Measurements from ENCODE around the gene ITPR1. TPM values are rescaled to one million over a fixed set of nuclear protein-coding genes. Genes with fewer than 3 reads are reported as not detected.

Gene ITPR1
- total and polyA plus RNA-seq, 2 experiments from 2014 or later: 17.6 to 28.8 TPM

- H3K9me3 ChIP-seq (ENCODE audit: low read depth): no peaks in the 10 kb centered on the region
- no peaks in the 10 kb centered on the region for H3K27me3 ChIP-seq
- TF ChIP-seq CTCF (IDR thresholded peaks at IDR 0.05; ENCODE audit: low read depth, low read length): no peak
- peaks cover 37% of the 10 kb centered on the region for H3K4me1 ChIP-seq (ENCODE audit: low read depth)
- H3K36me3 ChIP-seq: no peaks in the 10 kb centered on the region
- peak; percentile 51 to 82 for DNase-seq (ENCODE audit: low read depth in 1 of 2, low spot score in 1 of 2)
- H3K27ac ChIP-seq: peak overlapping the region; percentile 31
- no peak overlapping the region for H3K4me3 ChIP-seq
Measured at GRCh38 chr3:4512895-4513616, 19.9 kb downstream of the ITPR1 start.

GRCh38 chr3:4514321-4514720 lies 21.2 kb downstream of the ITPR1 start:
- Histone ChIP-seq H3K27ac (no peak overlapping the region), H3K27me3 (no peaks in the 10 kb centered on the region), H3K4me3 (no peak overlapping the region), H3K36me3 (no peaks in the 10 kb centered on the region), H3K9me3 (ENCODE audit: low read depth) (no peaks in the 10 kb centered on the region), H3K4me1 (ENCODE audit: low read depth) (peaks cover 37% of the 10 kb centered on the region)
- no peak for DNase-seq (ENCODE audit: low read depth in 1 of 2, low spot score in 1 of 2)
- no peak for TF ChIP-seq CTCF (IDR thresholded peaks at IDR 0.05; ENCODE audit: low read depth, low read length)

DNA sequence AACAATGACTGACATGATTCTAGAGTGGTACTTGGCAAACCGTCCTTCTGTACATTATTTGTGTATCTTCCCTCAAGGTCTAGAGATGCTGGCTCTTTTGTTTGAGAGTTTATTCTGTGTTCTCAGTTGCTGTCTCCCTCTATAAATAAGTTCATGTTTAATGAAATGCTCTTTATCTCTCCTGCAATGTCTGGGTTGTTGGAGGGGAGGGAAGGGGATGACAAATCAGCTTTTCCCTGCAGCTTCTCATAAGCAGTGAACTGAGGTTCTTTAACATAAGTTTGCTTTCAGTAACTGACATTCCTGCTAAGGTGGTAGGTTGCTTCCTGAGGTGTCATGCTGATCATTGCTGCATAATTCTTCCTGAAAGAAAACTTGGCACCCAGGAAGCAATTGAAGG lies 21.8 kb downstream of the ITPR1 start:
- H3K4me1 ChIP-seq (ENCODE audit: low read depth): peaks cover 37% of the 10 kb centered on the region
- no peak overlapping the region for H3K4me3 ChIP-seq
- no peak for TF ChIP-seq CTCF (IDR thresholded peaks at IDR 0.05; ENCODE audit: low read depth, low read length)
- DNase-seq (ENCODE audit: low read depth in 1 of 2, low spot score in 1 of 2): no peak
- H3K27me3 ChIP-seq: no peaks in the 10 kb centered on the region
- H3K36me3 ChIP-seq: no peaks in the 10 kb centered on the region
- H3K9me3 ChIP-seq (ENCODE audit: low read depth): no peaks in the 10 kb centered on the region
- H3K27ac ChIP-seq: no peak overlapping the region

DNA sequence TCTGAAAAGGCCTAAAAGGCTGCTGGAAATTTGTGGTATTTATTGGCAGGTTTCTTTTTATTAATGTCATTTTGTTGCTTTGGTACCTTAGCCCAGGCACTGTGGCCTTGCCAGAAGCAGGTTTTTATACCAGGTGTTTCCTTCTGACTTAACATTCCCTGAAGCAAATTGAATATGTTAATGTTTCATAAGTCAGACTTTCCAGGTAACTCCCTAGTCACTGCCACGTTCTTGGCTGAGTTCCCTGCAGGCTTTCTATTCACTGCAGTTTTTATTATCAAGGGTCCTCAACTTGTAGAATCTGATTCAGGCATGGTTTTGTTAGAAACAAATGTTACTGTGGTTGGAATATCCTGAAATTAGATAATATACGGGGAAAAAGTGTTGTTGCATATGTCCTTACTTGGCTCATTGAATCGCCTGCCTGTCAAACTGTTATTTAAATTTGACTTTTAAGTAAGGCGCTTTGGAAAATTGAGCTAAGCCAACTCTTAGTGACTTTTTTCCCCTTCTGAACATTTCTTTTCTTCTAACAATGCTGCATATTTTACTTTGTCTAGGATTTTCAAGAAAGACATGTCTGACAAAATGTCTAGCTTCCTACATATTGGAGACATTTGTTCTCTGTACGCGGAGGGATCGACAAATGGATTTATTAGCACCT lies 22.9 kb downstream of the ITPR1 start:
- no peak for TF ChIP-seq CTCF (IDR thresholded peaks at IDR 0.05; ENCODE audit: low read depth, low read length)
- no peak overlapping the region for H3K4me3 ChIP-seq
- no peaks in the 10 kb centered on the region for H3K9me3 ChIP-seq (ENCODE audit: low read depth)
- no peak overlapping the region for H3K27ac ChIP-seq
- H3K27me3 ChIP-seq: no peaks in the 10 kb centered on the region
- H3K4me1 ChIP-seq (ENCODE audit: low read depth): peaks cover 44% of the 10 kb centered on the region
- H3K36me3 ChIP-seq: no peaks in the 10 kb centered on the region
- DNase-seq (ENCODE audit: low read depth in 1 of 2, low spot score in 1 of 2): no peak

- no peak for TF ChIP-seq CTCF (IDR thresholded peaks at IDR 0.05; ENCODE audit: low read depth, low read length)
- peaks cover 40% of the 10 kb centered on the region for H3K4me1 ChIP-seq (ENCODE audit: low read depth)
- no peak for DNase-seq (ENCODE audit: low read depth in 1 of 2, low spot score in 1 of 2)
- H3K27ac ChIP-seq: no peak overlapping the region
- no peak overlapping the region for H3K4me3 ChIP-seq
- no peaks in the 10 kb centered on the region for H3K27me3 ChIP-seq
- H3K36me3 ChIP-seq: no peaks in the 10 kb centered on the region
- H3K9me3 ChIP-seq (ENCODE audit: low read depth): no peaks in the 10 kb centered on the region
Measured at GRCh38 chr3:4517093-4517492, 23.9 kb downstream of the ITPR1 start.
